Posterior cingulate gyrus (tissue), 11 donors: ENCODE results near the gene OR51V1.

Source experiments
- DNase-seq, 10 donors: peaks; one replicate each; pipeline versions ENCODE4 v3.0.0 to v3.0.0-alpha.2; 2020 to 2021; ENCODE audit warnings: mixed read lengths in 3 of 10
- intact Hi-C: fragments of 100-400 bp; cut with DNase I; formaldehyde crosslinking; loops from one replicate; pipeline ENCODE4 v1.15.1; 2023

OR51V1 gene

GRCh38 chr11:5232176-5232575 lies 31.7 kb upstream of the OR51V1 start:
- intact Hi-C loops: no loop called here
- DNase-seq: no peak

GRCh38 chr11:5231111-5231510 lies 30.6 kb upstream of the OR51V1 start:
- intact Hi-C loops: no loop called here
- no peak for DNase-seq

GRCh38 chr11:5230266-5230665 lies 29.8 kb upstream of the OR51V1 start:
- intact Hi-C loops: no loop called here
- no peak for DNase-seq

GRCh38 chr11:5229796-5230195 lies 29.3 kb upstream of the OR51V1 start:
- intact Hi-C loops: no loop called here
- no peak for DNase-seq

- intact Hi-C loops: no loop called here
- DNase-seq: no peak
Measured at GRCh38 chr11:5229356-5229755, 28.9 kb upstream of the OR51V1 start.

GRCh38 chr11:5228124-5228523 lies 27.6 kb upstream of the OR51V1 start:
- intact Hi-C loops: no loop called here

GRCh38 chr11:5227681-5228080 lies 27.2 kb upstream of the OR51V1 start:
- intact Hi-C loops: no loop called here
- DNase-seq: no peak

More at GRCh38 chr11:5228124-5228523, 27.6 kb upstream of the OR51V1 start:
- no peak for DNase-seq

GRCh38 chr11:5226732-5227310 lies 26.3 kb upstream of the OR51V1 start, which contains the start of gene HBB:
Gene HBB, minus strand, starts transcription at chr11:5227071. Its CDS starts 50 bp downstream, at chr11:5227021.
- peak in 1 of 10 donors; percentile 61 for DNase-seq
- intact Hi-C loops: no loop called here

GRCh38 chr11:5225480-5225871 lies 25.0 kb upstream of the OR51V1 start:
- intact Hi-C loops: no loop called here
- no peak for DNase-seq

GRCh38 chr11:5224538-5225479 lies 24.3 kb upstream of the OR51V1 start:
- intact Hi-C loops: no loop called here
- DNase-seq: no peak

- DNase-seq: no peak
- intact Hi-C loops: no loop called here
Measured at GRCh38 chr11:5223686-5224085, 23.2 kb upstream of the OR51V1 start.

- DNase-seq: no peak
- intact Hi-C loops: no loop called here
Measured at GRCh38 chr11:5223146-5223545, 22.7 kb upstream of the OR51V1 start.

- intact Hi-C loops: no loop called here
- DNase-seq: no peak
Measured at GRCh38 chr11:5210376-5210885, 9.9 kb upstream of the OR51V1 start.

- intact Hi-C loops: loop anchor here (10.0 kb wide), 1 partner anchor 160 kb away; no protein-coding TSS in a partner anchor
- DNase-seq: no peak
Measured at GRCh38 chr11:5204787-5205186, 4.3 kb upstream of the OR51V1 start.

- intact Hi-C loops: loop anchor here (10.0 kb wide), 1 partner anchor 161 kb away; no protein-coding TSS in a partner anchor
- no peak for DNase-seq
Measured at GRCh38 chr11:5203366-5203765, 2.9 kb upstream of the OR51V1 start.

GRCh38 chr11:5198285-5198684 lies 2.2 kb downstream of the OR51V1 start:
- DNase-seq: no peak
- intact Hi-C loops: no loop called here

- intact Hi-C loops: no loop called here
- DNase-seq: no peak
Measured at GRCh38 chr11:5197536-5197935, 2.9 kb downstream of the OR51V1 start.

GRCh38 chr11:5196731-5197130 lies 3.8 kb downstream of the OR51V1 start:
- DNase-seq: no peak
- intact Hi-C loops: no loop called here

GRCh38 chr11:5196067-5196466 lies 4.4 kb downstream of the OR51V1 start:
- no peak for DNase-seq
- intact Hi-C loops: no loop called here

- intact Hi-C loops: no loop called here
- no peak for DNase-seq
Measured at GRCh38 chr11:5192738-5193137, 7.7 kb downstream of the OR51V1 start.

- no peak for DNase-seq
- intact Hi-C loops: no loop called here
Measured at GRCh38 chr11:5188201-5188600, 12.3 kb downstream of the OR51V1 start.
